Suprapubic skin (tissue), 3 donors: Measurements from ENCODE around the gene PDXDC1.

Experiments
- CTCF ChIP-seq, 2 donors: fragments of 200-600 bp in 1 of 2; fragments of 450-650 bp in 1 of 2; sonication (generic) in 1 of 2; IDR thresholded peaks; one replicate each; pipeline ENCODE4 v1.5.1; 2016 to 2019; ENCODE audit warnings: antibody characterized with exemption in 2 of 2, mild to moderate bottlenecking in 1 of 2, moderate library complexity in 1 of 2
- POLR2A ChIP-seq, 2 donors: fragments of 450-650 bp; IDR thresholded peaks; one replicate each; pipeline ENCODE4 v1.6.1; 2017; ENCODE audit warnings: antibody characterized with exemption in 2 of 2, mild to moderate bottlenecking in 2 of 2, moderate library complexity in 2 of 2

- TF ChIP-seq POLR2A (IDR thresholded peaks at IDR 0.05) (no peak), CTCF (IDR thresholded peaks at IDR 0.05) (no peak)
These were observed 56.8 kb downstream of the PDXDC1 start for GRCh38 chr16:15031586-15031985.
